ENCODE data around the gene ZBTB38.

GRCh38 chr3:141338881-141339280 lies 29.4 kb upstream of the ZBTB38 start:
- TF ChIP-seq CTCF (conservative IDR thresholded peaks at IDR 0.05), result no peak
- TF ChIP-seq ZFX (IDR thresholded peaks at IDR 0.05), result no peak
